Progenitor cell of endocrine pancreas (in vitro differentiated cells): ENCODE results near the gene ITGA4. TPM values are rescaled to one million over a fixed set of nuclear protein-coding genes. Genes with fewer than 3 reads are reported as not detected.

ENCODE experiments used
- DNase-seq: peaks from one replicate; pipeline ENCODE4 v3.0.0; 2021; ENCODE audit warnings: low spot score; ENCODE audit not compliant: unreplicated experiment
- H3K27ac Mint-ChIP-seq: 2 replicates; pipeline ENCODE4 v1.8.0; 2021; ENCODE audit warnings: mild to moderate bottlenecking, moderate library complexity, mixed read lengths
- H3K27me3 Mint-ChIP-seq: 2 replicates; pipeline ENCODE4 v1.8.0; 2021; ENCODE audit warnings: mixed read lengths
- H3K36me3 Mint-ChIP-seq: 2 replicates; pipeline ENCODE4 v1.8.0; 2022; ENCODE audit warnings: mixed read lengths; ENCODE audit not compliant: insufficient read depth
- H3K4me1 Mint-ChIP-seq: 2 replicates; pipeline ENCODE4 v1.8.0; 2021; ENCODE audit warnings: low read depth, mixed read lengths
- H3K4me3 Mint-ChIP-seq: 2 replicates; pipeline ENCODE4 v1.8.0; 2021; ENCODE audit warnings: low read depth, mild to moderate bottlenecking, moderate library complexity, mixed read lengths
- H3K9me3 Mint-ChIP-seq: 2 replicates; pipeline ENCODE4 v1.8.0; 2021; ENCODE audit warnings: low read depth, mixed read lengths
- total RNA-seq: library from RNA; stranded (reverse); gene quantifications from 2 replicates; pipeline ENCODE4 v1.2.1, GENCODE V29; 2021
- TF ChIP-seq, protein P1 (sequence below): fragments of 200-600 bp; sonication (generic); IDR thresholded peaks from one replicate; pipeline ENCODE4 v1.5.0; 2021; ENCODE audit warnings: antibody characterized with exemption, mild to moderate bottlenecking; ENCODE audit not compliant: unreplicated experiment

Gene ITGA4
- total RNA-seq, 1 donor from 2014 or later: 0.96 TPM

DNA sequence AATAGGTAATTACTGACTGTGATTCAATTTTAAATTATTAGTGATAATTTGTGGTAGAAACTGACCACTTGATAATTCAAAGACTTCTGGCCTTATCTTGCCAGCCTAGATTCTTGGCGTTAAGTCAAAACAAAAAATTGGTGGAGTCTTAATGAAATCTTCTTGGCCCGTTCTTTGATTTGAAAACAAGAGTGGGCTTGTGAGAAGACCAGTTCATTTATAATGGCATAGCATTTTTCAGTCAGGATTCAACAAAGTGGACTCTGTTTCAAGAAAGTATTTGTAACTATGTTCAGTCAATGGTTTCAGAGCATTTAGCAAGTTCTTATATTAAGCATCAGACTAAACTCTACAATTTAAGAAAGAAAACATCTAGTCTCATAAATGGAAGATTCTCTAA is 26.0 kb downstream of the ITGA4 start:
- peaks cover 47% of the 10 kb centered on the region for H3K27me3 Mint-ChIP-seq
- peaks cover 20% of the 10 kb centered on the region for H3K4me1 Mint-ChIP-seq
- H3K36me3 Mint-ChIP-seq: no peaks in the 10 kb centered on the region
- TF ChIP-seq, protein P1, sequence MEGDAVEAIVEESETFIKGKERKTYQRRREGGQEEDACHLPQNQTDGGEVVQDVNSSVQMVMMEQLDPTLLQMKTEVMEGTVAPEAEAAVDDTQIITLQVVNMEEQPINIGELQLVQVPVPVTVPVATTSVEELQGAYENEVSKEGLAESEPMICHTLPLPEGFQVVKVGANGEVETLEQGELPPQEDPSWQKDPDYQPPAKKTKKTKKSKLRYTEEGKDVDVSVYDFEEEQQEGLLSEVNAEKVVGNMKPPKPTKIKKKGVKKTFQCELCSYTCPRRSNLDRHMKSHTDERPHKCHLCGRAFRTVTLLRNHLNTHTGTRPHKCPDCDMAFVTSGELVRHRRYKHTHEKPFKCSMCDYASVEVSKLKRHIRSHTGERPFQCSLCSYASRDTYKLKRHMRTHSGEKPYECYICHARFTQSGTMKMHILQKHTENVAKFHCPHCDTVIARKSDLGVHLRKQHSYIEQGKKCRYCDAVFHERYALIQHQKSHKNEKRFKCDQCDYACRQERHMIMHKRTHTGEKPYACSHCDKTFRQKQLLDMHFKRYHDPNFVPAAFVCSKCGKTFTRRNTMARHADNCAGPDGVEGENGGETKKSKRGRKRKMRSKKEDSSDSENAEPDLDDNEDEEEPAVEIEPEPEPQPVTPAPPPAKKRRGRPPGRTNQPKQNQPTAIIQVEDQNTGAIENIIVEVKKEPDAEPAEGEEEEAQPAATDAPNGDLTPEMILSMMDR: no peak
- H3K9me3 Mint-ChIP-seq: no peaks in the 10 kb centered on the region
- no peak overlapping the region for H3K27ac Mint-ChIP-seq
- H3K4me3 Mint-ChIP-seq: no peak overlapping the region
- no peak for DNase-seq

DNA sequence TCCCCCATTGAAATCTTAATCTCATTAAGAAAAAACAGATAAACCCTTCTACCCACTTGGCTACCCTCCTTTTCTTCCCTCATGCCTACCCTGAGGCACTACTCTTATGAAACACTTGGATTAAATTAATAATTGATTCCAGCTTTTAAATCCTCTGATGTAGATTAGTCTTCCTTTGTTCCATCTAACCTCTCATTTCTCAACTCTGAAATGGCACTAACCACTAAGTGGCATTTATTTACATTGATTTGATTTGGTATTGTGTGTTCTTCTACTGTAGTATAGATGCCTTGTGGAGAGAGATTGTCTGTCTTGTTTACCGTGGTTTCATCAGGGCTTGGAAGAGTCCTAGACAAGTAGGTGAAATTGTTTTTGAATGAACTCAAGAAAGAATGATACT is 26.7 kb downstream of the ITGA4 start:
- no peak for DNase-seq
- Mint-ChIP-seq H3K36me3 (no peaks in the 10 kb centered on the region), H3K4me3 (no peak overlapping the region), H3K27ac (no peak overlapping the region), H3K27me3 (peaks cover 48% of the 10 kb centered on the region), H3K4me1 (peaks cover 20% of the 10 kb centered on the region), H3K9me3 (no peaks in the 10 kb centered on the region)
- TF ChIP-seq, protein P1: no peak

DNA sequence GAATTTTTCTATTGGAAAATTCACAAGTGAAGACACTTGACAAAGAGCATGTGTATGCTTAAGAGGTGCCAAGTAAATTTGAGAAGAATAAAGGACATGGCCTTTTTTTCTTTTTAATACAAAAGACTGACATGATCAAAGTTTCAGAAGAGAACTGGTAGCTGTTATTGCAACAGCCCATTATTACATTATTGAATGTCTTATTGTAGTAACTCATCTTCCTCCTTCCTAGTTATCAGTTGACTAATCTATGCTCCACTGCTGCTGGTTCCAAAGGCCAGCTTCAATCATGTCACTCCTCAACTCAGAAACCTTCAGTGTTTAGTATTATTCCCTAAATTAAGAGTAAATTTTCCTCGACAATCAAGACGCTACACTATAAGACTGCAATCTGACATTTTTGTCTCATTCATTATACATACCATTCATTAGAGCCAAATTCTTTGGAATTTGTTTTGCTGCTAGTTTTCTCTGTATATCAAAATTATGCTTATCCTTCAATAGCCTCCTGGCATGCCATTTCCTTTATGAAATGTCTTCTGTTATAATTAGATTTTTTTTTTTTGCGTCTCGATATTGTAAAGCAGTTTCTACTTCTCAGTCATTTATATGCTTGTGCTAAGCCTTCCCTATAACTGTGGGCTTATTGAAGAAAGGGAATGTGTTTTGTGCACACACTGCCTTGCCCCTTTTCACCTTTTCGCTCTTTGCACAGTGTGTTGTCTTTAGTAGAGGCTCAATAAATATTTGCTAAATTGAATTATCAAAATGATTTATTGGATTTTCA is 27.9 kb downstream of the ITGA4 start:
- Mint-ChIP-seq H3K27ac (no peak overlapping the region), H3K4me3 (no peak overlapping the region), H3K9me3 (no peaks in the 10 kb centered on the region), H3K27me3 (peaks cover 46% of the 10 kb centered on the region), H3K4me1 (peaks cover 20% of the 10 kb centered on the region), H3K36me3 (no peaks in the 10 kb centered on the region)
- TF ChIP-seq, protein P1: no peak
- DNase-seq: no peak

DNA sequence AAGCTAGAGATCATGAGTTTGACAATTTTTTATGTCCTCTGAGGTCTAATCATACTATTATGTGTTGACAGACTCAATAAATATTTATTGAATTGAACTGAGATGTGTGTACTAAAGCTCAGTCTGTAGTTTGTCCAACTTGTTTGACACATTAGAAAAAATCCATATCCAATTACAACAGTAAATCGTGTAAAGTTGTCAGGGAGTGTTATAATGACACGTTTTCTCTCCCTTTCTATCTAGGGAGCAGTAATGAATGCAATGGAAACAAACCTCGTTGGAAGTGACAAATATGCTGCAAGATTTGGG is 28.4 kb downstream of the ITGA4 start:
- DNase-seq: no peak
- H3K27me3 Mint-ChIP-seq: peaks cover 49% of the 10 kb centered on the region
- H3K9me3 Mint-ChIP-seq: no peaks in the 10 kb centered on the region
- no peak overlapping the region for H3K4me3 Mint-ChIP-seq
- no peak overlapping the region for H3K27ac Mint-ChIP-seq
- TF ChIP-seq, protein P1: no peak
- no peaks in the 10 kb centered on the region for H3K36me3 Mint-ChIP-seq
- H3K4me1 Mint-ChIP-seq: peaks cover 18% of the 10 kb centered on the region

DNA sequence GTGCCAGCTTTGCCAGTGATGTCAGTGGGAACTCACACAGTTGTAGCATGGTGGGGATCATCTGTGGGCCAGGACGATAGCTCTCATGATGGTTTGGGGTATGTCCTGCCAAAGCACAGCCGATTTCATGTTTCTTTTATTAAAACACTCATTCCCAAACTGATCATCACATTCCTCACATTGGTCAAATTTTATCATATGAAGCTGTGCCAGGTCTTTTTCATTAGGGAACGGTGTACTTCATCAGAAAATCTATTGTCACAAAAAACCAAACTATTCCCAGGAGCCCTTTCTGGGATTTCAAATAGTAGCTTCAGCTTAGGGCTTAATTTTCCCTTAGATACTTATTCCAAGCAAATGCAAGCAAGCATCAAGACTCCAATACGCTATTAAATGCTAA is 42.0 kb downstream of the ITGA4 start:
- no peak overlapping the region for H3K27ac Mint-ChIP-seq
- TF ChIP-seq, protein P1: no peak
- no peak overlapping the region for H3K4me3 Mint-ChIP-seq
- DNase-seq: no peak
- peaks cover 15% of the 10 kb centered on the region for H3K27me3 Mint-ChIP-seq
- no peaks in the 10 kb centered on the region for H3K4me1 Mint-ChIP-seq
- H3K9me3 Mint-ChIP-seq: no peaks in the 10 kb centered on the region
- no peaks in the 10 kb centered on the region for H3K36me3 Mint-ChIP-seq
